Measurements from ENCODE around the gene ATMIN. TPM values are rescaled to one million over a fixed set of nuclear protein-coding genes. Genes with fewer than 3 reads are reported as not detected.

Gene ATMIN
- total and polyA plus RNA-seq, 2 experiments from 2014 or later, result 22.0 to 60.5 TPM

DNA sequence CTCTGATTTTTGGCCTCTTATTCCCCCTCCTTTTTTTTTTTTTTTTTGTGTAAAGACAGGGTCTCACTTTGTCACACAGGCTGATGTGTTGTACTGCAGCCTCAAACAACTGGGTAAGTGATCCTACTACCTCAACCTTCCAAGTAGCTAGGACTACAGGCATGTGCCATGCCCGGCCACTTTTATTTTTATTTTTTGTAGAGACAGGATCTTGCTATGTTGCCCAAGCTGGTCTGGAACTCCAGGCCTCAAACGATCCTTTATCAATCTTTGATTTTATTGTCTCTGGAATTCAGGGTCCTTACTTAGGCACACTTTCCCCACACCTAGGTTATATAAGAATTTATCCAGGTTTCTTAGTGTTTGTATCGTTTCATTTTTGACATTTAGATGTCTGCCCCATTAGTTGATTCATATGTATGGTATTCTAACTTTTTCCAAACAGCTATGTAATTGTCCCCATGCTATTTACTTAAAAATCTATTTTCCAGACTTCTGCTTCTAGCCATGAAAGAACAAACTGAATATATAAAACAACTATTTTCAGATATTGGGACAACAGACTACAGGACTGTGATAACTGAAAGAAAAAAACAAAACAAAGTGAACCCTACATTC is 42.9 kb upstream of the ATMIN start:
- Histone ChIP-seq H3F3A (replicated peaks; ENCODE audit: low read depth) (no peaks in the 10 kb centered on the region), H2AFZ (no peak overlapping the region), H3K27ac (ENCODE audit: low read depth) (no peak overlapping the region), H3K36me3 (ENCODE audit: insufficient read depth) (no peaks in the 10 kb centered on the region), H3K4me1 (ENCODE audit: insufficient read depth) (0 out of 2 replicates have a peak, but pooled peaks cover 2% of the 10 kb centered on the region), H3K79me2 (replicated peaks; ENCODE audit: insufficient read depth) (peaks cover 69% of the 10 kb centered on the region), H3K4me3 (no peak overlapping the region), H3K27me3 (ENCODE audit: insufficient read depth) (no peaks in the 10 kb centered on the region), H3K4me2 (no peak overlapping the region), H3K9me2 (ENCODE audit: insufficient read depth) (no peaks in the 10 kb centered on the region), H4K20me1 (replicated peaks; ENCODE audit: insufficient read depth) (peaks cover 23% of the 10 kb centered on the region; the same call in 1 of the 2 replicates)
- H3K36me3 Mint-ChIP-seq (ENCODE audit: low read depth), result peaks cover 4% of the 10 kb centered on the region; the same call in 1 of the 3 replicates
- ATAC-seq, result no peak
- peaks cover 10% of the 10 kb centered on the region for H3K4me1 Mint-ChIP-seq
- H3K27ac Mint-ChIP-seq, result no peak overlapping the region
- no peak overlapping the region for H3K4me3 Mint-ChIP-seq
- TF ChIP-seq CREB1 (CRISPR knock-in tag; IDR thresholded peaks at IDR 0.05; ENCODE audit: low read depth) (no peak), JUNB (IDR thresholded peaks at IDR 0.05; ENCODE audit: unreplicated experiment) (no peak), STAT1 (IDR thresholded peaks at IDR 0.05; ENCODE audit: unreplicated experiment) (no peak), ZNF114 (CRISPR knock-in tag; IDR thresholded peaks at IDR 0.05) (no peak), EZH2phosphoT487 (IDR thresholded peaks at IDR 0.05; ENCODE audit: unreplicated experiment) (no peak), POLR2AphosphoS5 (IDR thresholded peaks at IDR 0.05; ENCODE audit: low read depth) (no peak), EZH2 (IDR thresholded peaks at IDR 0.05; ENCODE audit: low read depth, unreplicated experiment) (no peak), NANOG (IDR thresholded peaks at IDR 0.05; ENCODE audit: borderline replicate concordance) (no peak)
- TF ChIP-seq, protein P1, sequence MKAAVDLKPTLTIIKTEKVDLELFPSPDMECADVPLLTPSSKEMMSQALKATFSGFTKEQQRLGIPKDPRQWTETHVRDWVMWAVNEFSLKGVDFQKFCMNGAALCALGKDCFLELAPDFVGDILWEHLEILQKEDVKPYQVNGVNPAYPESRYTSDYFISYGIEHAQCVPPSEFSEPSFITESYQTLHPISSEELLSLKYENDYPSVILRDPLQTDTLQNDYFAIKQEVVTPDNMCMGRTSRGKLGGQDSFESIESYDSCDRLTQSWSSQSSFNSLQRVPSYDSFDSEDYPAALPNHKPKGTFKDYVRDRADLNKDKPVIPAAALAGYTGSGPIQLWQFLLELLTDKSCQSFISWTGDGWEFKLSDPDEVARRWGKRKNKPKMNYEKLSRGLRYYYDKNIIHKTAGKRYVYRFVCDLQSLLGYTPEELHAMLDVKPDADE (IDR thresholded peaks at IDR 0.05), result no peak
- TF ChIP-seq, protein P2, sequence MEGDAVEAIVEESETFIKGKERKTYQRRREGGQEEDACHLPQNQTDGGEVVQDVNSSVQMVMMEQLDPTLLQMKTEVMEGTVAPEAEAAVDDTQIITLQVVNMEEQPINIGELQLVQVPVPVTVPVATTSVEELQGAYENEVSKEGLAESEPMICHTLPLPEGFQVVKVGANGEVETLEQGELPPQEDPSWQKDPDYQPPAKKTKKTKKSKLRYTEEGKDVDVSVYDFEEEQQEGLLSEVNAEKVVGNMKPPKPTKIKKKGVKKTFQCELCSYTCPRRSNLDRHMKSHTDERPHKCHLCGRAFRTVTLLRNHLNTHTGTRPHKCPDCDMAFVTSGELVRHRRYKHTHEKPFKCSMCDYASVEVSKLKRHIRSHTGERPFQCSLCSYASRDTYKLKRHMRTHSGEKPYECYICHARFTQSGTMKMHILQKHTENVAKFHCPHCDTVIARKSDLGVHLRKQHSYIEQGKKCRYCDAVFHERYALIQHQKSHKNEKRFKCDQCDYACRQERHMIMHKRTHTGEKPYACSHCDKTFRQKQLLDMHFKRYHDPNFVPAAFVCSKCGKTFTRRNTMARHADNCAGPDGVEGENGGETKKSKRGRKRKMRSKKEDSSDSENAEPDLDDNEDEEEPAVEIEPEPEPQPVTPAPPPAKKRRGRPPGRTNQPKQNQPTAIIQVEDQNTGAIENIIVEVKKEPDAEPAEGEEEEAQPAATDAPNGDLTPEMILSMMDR (conservative IDR thresholded peaks at IDR 0.05; ENCODE audit: low read depth in 2 of 2), result no peak
- TF ChIP-seq, protein P3, sequence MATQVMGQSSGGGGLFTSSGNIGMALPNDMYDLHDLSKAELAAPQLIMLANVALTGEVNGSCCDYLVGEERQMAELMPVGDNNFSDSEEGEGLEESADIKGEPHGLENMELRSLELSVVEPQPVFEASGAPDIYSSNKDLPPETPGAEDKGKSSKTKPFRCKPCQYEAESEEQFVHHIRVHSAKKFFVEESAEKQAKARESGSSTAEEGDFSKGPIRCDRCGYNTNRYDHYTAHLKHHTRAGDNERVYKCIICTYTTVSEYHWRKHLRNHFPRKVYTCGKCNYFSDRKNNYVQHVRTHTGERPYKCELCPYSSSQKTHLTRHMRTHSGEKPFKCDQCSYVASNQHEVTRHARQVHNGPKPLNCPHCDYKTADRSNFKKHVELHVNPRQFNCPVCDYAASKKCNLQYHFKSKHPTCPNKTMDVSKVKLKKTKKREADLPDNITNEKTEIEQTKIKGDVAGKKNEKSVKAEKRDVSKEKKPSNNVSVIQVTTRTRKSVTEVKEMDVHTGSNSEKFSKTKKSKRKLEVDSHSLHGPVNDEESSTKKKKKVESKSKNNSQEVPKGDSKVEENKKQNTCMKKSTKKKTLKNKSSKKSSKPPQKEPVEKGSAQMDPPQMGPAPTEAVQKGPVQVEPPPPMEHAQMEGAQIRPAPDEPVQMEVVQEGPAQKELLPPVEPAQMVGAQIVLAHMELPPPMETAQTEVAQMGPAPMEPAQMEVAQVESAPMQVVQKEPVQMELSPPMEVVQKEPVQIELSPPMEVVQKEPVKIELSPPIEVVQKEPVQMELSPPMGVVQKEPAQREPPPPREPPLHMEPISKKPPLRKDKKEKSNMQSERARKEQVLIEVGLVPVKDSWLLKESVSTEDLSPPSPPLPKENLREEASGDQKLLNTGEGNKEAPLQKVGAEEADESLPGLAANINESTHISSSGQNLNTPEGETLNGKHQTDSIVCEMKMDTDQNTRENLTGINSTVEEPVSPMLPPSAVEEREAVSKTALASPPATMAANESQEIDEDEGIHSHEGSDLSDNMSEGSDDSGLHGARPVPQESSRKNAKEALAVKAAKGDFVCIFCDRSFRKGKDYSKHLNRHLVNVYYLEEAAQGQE (IDR thresholded peaks at IDR 0.05; ENCODE audit: unreplicated experiment), result no peak
- TF ChIP-seq, protein P4, sequence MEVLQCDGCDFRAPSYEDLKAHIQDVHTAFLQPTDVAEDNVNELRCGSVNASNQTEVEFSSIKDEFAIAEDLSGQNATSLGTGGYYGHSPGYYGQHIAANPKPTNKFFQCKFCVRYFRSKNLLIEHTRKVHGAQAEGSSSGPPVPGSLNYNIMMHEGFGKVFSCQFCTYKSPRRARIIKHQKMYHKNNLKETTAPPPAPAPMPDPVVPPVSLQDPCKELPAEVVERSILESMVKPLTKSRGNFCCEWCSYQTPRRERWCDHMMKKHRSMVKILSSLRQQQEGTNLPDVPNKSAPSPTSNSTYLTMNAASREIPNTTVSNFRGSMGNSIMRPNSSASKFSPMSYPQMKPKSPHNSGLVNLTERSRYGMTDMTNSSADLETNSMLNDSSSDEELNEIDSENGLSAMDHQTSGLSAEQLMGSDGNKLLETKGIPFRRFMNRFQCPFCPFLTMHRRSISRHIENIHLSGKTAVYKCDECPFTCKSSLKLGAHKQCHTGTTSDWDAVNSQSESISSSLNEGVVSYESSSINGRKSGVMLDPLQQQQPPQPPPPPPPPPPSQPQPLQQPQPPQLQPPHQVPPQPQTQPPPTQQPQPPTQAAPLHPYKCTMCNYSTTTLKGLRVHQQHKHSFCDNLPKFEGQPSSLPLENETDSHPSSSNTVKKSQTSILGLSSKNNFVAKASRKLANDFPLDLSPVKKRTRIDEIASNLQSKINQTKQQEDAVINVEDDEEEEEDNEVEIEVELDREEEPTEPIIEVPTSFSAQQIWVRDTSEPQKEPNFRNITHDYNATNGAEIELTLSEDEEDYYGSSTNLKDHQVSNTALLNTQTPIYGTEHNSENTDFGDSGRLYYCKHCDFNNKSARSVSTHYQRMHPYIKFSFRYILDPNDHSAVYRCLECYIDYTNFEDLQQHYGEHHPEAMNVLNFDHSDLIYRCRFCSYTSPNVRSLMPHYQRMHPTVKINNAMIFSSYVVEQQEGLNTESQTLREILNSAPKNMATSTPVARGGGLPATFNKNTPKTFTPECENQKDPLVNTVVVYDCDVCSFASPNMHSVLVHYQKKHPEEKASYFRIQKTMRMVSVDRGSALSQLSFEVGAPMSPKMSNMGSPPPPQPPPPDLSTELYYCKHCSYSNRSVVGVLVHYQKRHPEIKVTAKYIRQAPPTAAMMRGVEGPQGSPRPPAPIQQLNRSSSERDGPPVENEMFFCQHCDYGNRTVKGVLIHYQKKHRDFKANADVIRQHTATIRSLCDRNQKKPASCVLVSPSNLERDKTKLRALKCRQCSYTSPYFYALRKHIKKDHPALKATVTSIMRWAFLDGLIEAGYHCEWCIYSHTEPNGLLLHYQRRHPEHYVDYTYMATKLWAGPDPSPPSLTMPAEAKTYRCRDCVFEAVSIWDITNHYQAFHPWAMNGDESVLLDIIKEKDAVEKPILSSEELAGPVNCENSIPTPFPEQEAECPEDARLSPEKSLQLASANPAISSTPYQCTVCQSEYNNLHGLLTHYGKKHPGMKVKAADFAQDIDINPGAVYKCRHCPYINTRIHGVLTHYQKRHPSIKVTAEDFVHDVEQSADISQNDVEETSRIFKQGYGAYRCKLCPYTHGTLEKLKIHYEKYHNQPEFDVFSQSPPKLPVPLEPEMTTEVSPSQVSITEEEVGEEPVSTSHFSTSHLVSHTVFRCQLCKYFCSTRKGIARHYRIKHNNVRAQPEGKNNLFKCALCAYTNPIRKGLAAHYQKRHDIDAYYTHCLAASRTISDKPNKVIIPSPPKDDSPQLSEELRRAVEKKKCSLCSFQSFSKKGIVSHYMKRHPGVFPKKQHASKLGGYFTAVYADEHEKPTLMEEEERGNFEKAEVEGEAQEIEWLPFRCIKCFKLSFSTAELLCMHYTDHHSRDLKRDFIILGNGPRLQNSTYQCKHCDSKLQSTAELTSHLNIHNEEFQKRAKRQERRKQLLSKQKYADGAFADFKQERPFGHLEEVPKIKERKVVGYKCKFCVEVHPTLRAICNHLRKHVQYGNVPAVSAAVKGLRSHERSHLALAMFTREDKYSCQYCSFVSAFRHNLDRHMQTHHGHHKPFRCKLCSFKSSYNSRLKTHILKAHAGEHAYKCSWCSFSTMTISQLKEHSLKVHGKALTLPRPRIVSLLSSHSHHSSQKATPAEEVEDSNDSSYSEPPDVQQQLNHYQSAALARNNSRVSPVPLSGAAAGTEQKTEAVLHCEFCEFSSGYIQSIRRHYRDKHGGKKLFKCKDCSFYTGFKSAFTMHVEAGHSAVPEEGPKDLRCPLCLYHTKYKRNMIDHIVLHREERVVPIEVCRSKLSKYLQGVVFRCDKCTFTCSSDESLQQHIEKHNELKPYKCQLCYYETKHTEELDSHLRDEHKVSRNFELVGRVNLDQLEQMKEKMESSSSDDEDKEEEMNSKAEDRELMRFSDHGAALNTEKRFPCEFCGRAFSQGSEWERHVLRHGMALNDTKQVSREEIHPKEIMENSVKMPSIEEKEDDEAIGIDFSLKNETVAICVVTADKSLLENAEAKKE (CRISPR knock-in tag; IDR thresholded peaks at IDR 0.05), result no peak
- peaks cover 8% of the 10 kb centered on the region for H3K27me3 Mint-ChIP-seq (ENCODE audit: insufficient read depth, low read depth, poor library complexity)
- no peaks in the 10 kb centered on the region for H3K9me3 Mint-ChIP-seq
- no peak for DNase-seq (ENCODE audit: low spot score)
